Measurements from ENCODE around the gene TNFRSF4.

DNA sequence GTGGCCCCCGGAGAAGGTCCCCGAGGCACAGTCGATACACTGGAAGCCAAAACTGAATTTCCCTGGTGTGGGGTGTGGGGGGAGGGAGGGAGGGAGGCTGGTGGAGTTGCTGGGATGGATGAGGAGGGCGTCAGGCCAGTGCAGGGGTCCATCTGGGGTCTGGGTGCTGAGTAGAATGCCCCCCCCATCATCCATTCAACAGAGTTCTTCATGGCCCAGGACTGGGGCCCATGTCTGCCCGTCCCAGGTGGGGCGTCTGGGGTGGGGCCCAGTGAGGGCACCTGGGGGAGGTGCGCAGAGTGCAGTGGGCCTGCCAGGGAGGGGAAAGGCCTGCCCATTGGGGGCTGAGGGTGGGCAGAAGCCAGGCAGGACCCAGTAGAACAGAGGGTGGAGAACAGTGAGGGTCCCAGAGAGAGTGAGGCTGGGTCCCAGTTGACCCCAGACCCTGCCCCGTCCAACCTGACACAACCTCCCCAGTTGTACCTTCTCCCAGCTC lies 9.5 kb downstream of the TNFRSF4 start:
- TF ChIP-seq, protein P1, sequence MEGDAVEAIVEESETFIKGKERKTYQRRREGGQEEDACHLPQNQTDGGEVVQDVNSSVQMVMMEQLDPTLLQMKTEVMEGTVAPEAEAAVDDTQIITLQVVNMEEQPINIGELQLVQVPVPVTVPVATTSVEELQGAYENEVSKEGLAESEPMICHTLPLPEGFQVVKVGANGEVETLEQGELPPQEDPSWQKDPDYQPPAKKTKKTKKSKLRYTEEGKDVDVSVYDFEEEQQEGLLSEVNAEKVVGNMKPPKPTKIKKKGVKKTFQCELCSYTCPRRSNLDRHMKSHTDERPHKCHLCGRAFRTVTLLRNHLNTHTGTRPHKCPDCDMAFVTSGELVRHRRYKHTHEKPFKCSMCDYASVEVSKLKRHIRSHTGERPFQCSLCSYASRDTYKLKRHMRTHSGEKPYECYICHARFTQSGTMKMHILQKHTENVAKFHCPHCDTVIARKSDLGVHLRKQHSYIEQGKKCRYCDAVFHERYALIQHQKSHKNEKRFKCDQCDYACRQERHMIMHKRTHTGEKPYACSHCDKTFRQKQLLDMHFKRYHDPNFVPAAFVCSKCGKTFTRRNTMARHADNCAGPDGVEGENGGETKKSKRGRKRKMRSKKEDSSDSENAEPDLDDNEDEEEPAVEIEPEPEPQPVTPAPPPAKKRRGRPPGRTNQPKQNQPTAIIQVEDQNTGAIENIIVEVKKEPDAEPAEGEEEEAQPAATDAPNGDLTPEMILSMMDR (conservative IDR thresholded peaks at IDR 0.05 in 1 of 2, IDR thresholded peaks at IDR 0.05 in 1 of 2; ENCODE audit: low read depth in 1 of 2, low read length in 2 of 2) = no peak
- no peak for TF ChIP-seq EZH2 (IDR thresholded peaks at IDR 0.05; ENCODE audit: low read length, missing control alignments)

Data from fibroblast of lung (primary cell).